ENCODE data around the gene GPR162. TPM values are rescaled to one million over a fixed set of nuclear protein-coding genes. Genes with fewer than 3 reads are reported as not detected.

Gene GPR162
- total RNA-seq, 1 donor = 1.4 TPM

DNA sequence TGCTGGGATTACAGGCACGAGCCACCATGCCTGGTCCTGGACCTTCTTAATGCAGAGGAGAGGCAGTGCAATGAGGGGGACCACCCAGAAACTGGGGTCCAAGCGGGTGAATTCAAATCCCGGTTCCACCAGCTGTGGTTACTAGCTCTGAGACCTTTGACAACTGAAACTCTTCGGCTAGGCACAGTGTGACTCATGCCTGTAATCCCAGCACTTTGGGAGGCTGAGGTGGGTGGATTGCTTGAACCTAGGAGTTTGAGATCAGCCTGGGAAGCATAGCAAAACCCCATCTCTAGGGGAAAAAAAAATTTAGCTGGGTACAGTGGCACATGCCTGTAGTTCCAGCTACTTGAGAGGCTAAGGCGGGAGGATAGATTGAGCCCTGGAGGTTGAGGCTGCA lies 37.3 kb upstream of the GPR162 start:
- Histone ChIP-seq H3K4me2 (ENCODE audit: insufficient read depth, low read length) (no peak overlapping the region), H2AFZ (ENCODE audit: low read length) (no peak overlapping the region), H4K20me1 (ENCODE audit: insufficient read depth, low read length) (no peaks in the 10 kb centered on the region), H3K27ac (ENCODE audit: low read depth, low read length) (no peak overlapping the region), H3K4me1 (ENCODE audit: insufficient read depth, low read length) (peaks cover 8% of the 10 kb centered on the region), H3K27me3 (ENCODE audit: insufficient read depth, low read length) (no peaks in the 10 kb centered on the region), H3K79me2 (ENCODE audit: insufficient read depth, low read length) (no peaks in the 10 kb centered on the region), H3K4me3 (ENCODE audit: insufficient read depth, low read length) (no peak overlapping the region), H3K36me3 (ENCODE audit: insufficient read depth, low read length) (no peaks in the 10 kb centered on the region), H3K9me3 (ENCODE audit: low read depth, low read length) (no peaks in the 10 kb centered on the region)
- TF ChIP-seq, protein P1, sequence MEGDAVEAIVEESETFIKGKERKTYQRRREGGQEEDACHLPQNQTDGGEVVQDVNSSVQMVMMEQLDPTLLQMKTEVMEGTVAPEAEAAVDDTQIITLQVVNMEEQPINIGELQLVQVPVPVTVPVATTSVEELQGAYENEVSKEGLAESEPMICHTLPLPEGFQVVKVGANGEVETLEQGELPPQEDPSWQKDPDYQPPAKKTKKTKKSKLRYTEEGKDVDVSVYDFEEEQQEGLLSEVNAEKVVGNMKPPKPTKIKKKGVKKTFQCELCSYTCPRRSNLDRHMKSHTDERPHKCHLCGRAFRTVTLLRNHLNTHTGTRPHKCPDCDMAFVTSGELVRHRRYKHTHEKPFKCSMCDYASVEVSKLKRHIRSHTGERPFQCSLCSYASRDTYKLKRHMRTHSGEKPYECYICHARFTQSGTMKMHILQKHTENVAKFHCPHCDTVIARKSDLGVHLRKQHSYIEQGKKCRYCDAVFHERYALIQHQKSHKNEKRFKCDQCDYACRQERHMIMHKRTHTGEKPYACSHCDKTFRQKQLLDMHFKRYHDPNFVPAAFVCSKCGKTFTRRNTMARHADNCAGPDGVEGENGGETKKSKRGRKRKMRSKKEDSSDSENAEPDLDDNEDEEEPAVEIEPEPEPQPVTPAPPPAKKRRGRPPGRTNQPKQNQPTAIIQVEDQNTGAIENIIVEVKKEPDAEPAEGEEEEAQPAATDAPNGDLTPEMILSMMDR (IDR thresholded peaks at IDR 0.05; ENCODE audit: extremely low read depth, low read depth, low read length) = no peak
- peak; percentile 45 for DNase-seq (ENCODE audit: insufficient read length, low spot score, missing footprints)

DNA sequence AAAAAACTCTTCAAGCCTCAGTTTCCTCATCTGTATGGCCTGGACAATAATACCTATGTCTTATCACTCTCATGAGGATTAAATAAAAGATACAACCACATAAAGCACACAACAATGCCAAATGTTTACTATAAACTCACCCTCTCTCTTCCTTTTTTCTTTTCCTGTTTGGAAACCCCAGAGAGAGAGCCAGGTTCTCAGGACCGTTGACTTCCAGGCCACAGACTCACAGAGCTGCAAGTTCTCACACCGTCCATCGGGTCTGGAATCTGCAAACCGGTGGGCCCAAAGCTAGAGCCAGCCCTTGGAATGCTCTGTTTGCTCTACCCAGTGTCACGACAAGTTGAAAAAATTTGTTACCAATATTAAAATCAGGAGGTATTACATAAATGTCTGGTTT lies 36.9 kb upstream of the GPR162 start:
- no peak for DNase-seq (ENCODE audit: insufficient read length, low spot score, missing footprints)
- Histone ChIP-seq H2AFZ (ENCODE audit: low read length) (no peak overlapping the region), H3K79me2 (ENCODE audit: insufficient read depth, low read length) (no peaks in the 10 kb centered on the region), H3K4me3 (ENCODE audit: insufficient read depth, low read length) (no peak overlapping the region), H3K36me3 (ENCODE audit: insufficient read depth, low read length) (no peaks in the 10 kb centered on the region), H3K4me2 (ENCODE audit: insufficient read depth, low read length) (no peak overlapping the region), H3K9me3 (ENCODE audit: low read depth, low read length) (no peaks in the 10 kb centered on the region), H3K27me3 (ENCODE audit: insufficient read depth, low read length) (no peaks in the 10 kb centered on the region), H4K20me1 (ENCODE audit: insufficient read depth, low read length) (no peaks in the 10 kb centered on the region), H3K27ac (ENCODE audit: low read depth, low read length) (no peak overlapping the region), H3K4me1 (ENCODE audit: insufficient read depth, low read length) (peaks cover 11% of the 10 kb centered on the region)
- TF ChIP-seq, protein P1 (IDR thresholded peaks at IDR 0.05; ENCODE audit: extremely low read depth, low read depth, low read length) = no peak

DNA sequence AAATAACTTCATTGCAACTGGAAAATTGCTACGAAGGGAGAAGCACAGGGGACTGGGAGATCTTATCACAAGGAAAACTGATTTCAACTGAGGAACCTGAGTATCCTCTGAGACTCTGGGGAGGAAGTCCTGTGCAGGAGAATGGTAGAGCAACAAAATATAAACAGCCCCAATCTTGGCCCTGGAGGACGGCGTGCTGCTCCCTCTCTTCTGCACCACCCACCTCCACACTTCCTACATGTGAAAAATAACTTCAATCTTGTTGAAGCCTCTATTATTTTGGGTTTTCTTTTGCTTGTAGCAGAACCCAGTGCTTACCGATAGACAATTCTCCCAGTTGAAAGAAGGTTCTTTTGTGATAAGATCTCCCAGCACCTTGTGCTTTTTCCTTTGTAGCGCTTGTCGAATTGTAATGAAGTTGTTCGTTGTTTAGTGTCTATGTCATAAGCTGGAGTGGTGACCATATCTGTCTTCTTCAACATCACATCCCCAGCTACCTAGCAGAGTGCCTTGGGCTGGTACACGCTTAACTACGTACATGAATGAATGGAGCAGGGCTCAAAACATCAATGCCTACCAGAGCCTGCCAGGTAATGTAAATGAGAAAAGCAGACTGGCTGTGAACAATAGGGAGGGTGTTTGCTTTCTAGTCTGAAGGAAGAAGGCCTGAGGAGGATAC lies 35.1 kb upstream of the GPR162 start:
- Histone ChIP-seq H3K4me2 (ENCODE audit: insufficient read depth, low read length) (no peak overlapping the region), H3K4me3 (ENCODE audit: insufficient read depth, low read length) (no peak overlapping the region), H2AFZ (ENCODE audit: low read length) (no peak overlapping the region), H3K4me1 (ENCODE audit: insufficient read depth, low read length) (peaks cover 11% of the 10 kb centered on the region), H3K9me3 (ENCODE audit: low read depth, low read length) (no peaks in the 10 kb centered on the region), H3K27ac (ENCODE audit: low read depth, low read length) (no peak overlapping the region), H3K36me3 (ENCODE audit: insufficient read depth, low read length) (no peaks in the 10 kb centered on the region), H4K20me1 (ENCODE audit: insufficient read depth, low read length) (no peaks in the 10 kb centered on the region), H3K27me3 (ENCODE audit: insufficient read depth, low read length) (no peaks in the 10 kb centered on the region), H3K79me2 (ENCODE audit: insufficient read depth, low read length) (no peaks in the 10 kb centered on the region)
- DNase-seq (ENCODE audit: insufficient read length, low spot score, missing footprints) = no peak
- TF ChIP-seq, protein P1 (IDR thresholded peaks at IDR 0.05; ENCODE audit: extremely low read depth, low read depth, low read length) = no peak

DNA sequence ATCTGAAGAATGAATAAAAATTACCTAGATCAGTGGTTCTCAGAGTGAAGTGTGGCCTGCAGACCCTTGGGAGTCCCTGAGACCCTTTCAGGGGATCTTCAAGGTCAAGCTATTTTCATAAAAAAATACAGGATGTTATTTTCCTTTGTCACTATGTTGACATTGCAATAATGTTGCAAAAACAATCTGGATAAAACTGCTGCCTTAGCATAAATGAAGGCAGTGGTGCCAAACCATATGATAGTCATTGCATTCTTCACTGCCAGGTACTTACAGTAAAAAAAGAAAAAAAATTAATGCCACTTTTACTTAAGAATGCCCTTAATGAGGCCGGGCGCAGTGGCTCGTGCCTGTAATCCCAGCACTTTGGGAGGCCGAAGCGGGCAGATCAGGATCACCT lies 34.3 kb upstream of the GPR162 start:
- Histone ChIP-seq H3K36me3 (ENCODE audit: insufficient read depth, low read length) (no peaks in the 10 kb centered on the region), H3K4me3 (ENCODE audit: insufficient read depth, low read length) (no peak overlapping the region), H3K27me3 (ENCODE audit: insufficient read depth, low read length) (no peaks in the 10 kb centered on the region), H3K27ac (ENCODE audit: low read depth, low read length) (no peak overlapping the region), H2AFZ (ENCODE audit: low read length) (no peak overlapping the region), H4K20me1 (ENCODE audit: insufficient read depth, low read length) (no peaks in the 10 kb centered on the region), H3K4me2 (ENCODE audit: insufficient read depth, low read length) (no peak overlapping the region), H3K9me3 (ENCODE audit: low read depth, low read length) (no peaks in the 10 kb centered on the region), H3K79me2 (ENCODE audit: insufficient read depth, low read length) (no peaks in the 10 kb centered on the region), H3K4me1 (ENCODE audit: insufficient read depth, low read length) (peaks cover 12% of the 10 kb centered on the region)
- TF ChIP-seq, protein P1 (IDR thresholded peaks at IDR 0.05; ENCODE audit: extremely low read depth, low read depth, low read length) = no peak
- DNase-seq (ENCODE audit: insufficient read length, low spot score, missing footprints) = no peak
